Stimulated activated CD8-positive, alpha-beta memory T cell treated with anti-CD3 and anti-CD28 coated beads, Interleukin-15, amount 100 ng/mL, for 4 hours (primary cell): ENCODE data around the gene PLCB1.
"Not testable (repeated sequence)": the region's sequence is repeated elsewhere in the genome, so short reads cannot be mapped to it uniquely, and the experiment has no call there.

Experiments used
- DNase-seq, 2 donors: peaks; one replicate each; pipeline ENCODE4 v3.0.0-alpha.2; 2020; ENCODE audit warnings: low read depth in 2 of 2

The PLCB1 gene

GRCh38 chr20:8602389-8603116 is 470.5 kb downstream of the PLCB1 start:
- DNase-seq: no peak

DNA sequence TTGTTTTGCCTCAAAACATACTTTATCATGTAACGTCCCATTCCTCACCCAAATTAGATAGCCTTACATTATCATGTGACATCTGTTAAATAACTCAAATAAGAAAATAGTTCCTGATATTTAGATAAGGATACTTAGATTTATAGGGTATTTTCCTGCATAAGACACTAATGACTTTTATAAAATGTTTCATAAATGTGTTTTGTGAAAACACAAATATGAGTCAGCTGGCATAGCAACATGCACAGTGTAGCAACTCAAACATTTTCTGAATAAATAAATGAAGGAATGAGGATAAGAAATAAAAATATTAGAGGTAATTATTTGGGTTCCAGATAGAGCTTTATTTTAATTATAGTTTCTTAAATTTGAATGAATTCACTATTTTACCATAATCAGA is 476.4 kb downstream of the PLCB1 start:
- DNase-seq: no peak

DNA sequence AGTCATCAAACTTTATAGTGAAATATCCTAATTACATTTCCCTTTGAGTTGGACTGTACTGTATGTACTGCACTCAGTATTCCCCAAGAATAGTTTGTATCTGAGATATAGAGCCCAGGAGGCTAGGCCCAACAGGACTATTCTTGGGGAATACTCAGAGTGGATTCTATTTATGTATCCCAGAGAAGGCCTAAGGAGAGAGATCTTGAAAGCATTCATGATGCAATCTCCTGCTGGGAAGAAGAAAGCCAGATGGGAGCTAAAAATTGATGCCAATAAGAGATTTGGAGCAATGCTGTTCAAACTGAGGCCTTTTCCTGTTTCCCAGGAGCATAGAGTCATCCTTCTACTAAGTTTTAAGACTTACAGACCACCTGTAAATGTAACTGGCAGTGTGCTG is 484.7 kb downstream of the PLCB1 start:
- no peak for DNase-seq

DNA sequence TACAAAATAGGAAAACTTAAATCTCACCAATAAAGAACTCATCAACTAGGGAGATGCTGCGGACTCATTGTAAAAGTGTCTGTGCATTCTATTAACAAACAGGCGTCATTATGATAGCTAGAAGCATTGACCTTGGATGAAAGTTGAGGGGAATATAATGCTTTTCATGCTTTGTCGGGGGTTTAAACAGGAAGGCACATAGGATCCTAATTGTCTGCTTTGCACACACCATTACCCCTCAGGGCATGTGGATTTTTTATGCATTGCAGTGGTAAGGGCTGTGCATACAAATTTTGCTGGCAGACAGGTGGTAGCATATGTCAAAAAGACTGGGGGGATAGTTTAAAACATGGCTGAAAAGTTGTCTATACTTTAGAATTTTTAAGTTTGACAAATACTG is 488.9 kb downstream of the PLCB1 start:
- DNase-seq: no peak

DNA sequence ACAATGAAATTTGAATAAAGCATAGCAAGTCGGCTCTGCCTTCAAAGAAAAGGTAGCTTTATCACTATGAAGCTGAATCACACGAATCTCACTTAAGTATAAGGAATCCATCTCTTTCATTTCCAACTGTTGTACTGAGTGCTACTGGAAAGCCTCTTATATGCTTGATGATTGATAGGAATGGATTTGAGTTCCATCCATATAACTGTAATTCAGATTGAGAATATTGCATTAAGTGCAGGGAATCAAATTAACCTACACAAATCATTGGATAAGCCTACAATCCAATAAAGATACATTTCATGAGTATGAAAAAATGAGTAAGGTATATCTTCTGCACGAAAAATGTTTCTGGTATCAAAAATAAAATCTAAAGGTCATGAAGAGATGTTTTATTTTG is 492.0 kb downstream of the PLCB1 start:
- no peak for DNase-seq

- DNase-seq: no peak
These were observed 492.6 kb downstream of the PLCB1 start for GRCh38 chr20:8624616-8625015.

DNA sequence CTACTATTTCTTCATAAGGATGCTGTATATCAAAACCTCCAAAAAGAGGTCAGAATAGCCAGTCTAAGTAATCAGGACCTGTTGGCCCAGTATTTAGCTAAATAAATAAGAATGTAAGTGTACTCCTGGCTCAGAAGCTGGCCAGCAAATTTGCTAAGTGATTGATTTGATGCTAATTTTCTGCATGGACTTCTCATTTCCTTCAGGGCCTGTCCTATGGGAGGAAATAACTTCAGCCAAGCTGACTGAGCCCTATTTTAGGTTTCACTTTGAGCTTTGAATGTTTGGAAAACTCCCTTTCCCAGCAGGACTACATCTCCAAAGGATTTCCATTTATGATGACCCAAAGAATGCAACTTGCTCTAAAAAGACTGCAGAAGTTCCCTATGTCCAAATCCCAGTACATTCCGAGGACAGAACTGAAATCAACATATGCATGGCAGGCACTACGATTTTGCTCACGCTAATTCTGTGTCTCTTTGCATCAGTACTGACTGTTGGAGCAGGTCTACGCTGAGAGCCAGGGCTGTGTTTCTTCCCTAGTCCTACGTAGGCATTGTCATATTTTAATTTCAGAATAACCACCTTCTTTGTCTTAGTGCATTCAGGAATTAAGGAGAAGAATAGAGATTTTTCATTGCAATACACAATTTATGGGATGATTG is 495.4 kb downstream of the PLCB1 start:
- no peak for DNase-seq

DNA sequence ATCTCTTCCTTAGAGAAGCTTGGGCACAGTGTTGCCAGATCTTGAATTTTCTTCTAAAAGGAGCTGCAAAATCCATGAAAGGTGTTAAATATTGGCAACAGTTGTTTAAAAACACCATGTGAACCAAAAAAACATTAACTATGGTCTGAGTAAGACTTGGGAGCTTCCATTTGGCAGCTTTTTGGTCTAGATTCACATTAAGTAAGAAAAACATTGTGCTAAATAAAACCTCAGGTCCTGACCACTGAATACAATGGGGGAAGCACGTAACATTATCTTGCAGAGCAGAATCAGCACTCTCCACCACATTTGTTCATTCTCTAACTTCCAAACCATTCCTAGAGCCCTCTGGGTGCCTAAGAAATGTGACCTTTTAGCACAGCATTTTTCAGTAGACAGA is 499.2 kb downstream of the PLCB1 start:
- DNase-seq: no peak

GRCh38 chr20:8633366-8633765 is 501.3 kb downstream of the PLCB1 start:
- no peak for DNase-seq

DNA sequence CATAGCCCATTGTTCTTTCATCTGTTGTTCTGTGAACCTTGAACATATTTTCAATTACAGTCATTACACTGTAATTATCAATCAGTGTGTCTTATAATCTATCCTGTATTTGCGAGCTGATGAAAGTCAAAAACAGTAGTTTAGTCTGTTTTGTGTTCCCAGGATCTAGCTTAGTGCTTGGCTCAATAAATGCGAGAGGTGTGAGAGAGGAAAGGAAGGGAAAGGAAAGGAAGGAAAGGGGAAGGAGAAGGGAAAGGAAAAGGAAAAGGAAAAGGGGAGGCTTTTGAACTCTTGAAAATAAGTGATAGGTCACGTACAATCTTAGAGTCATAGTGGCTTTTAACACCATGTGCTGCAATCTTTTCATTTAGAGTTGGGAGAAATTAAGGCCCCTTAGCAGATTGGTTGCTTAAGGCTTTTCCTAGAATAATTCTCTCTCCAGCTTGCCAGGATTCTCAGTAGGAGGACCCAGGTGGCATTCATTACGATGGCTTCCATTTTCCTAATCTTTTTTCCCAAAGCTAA is 503.0 kb downstream of the PLCB1 start:
- DNase-seq: no peak

- DNase-seq: no peak
These were observed 503.8 kb downstream of the PLCB1 start for GRCh38 chr20:8635837-8636236.

DNA sequence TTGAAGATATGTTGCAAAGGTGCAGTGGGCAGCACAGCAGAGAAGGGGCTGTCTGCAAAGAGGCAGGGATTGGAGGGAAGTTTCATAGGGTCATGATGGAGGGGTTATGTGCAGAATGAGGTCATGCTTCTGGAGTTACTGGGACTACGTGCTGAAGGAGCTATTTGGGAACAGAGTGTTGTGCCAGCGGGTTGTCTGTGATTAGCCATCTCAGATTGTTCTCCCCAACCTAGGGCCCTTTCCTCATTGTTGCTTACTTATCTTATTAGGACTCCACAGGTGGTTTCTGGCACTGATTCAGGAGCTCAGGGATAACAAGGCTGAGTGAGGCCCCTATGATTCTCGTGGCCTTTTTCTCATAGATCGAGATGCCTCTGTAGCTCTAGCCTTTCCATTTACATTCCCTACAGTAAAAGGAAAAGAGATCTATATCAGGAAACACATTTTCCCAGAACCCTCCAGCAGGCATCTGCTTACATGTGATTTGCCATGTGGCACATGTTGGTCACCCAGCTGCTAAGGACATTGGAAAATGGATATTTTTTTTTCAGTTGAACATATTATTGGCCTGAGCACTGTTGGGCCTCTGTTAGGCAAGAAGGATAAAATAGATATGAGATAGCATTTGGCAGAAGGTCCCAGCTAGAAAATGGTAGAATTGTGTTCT is 507.2 kb downstream of the PLCB1 start:
- DNase-seq: no peak

- DNase-seq: no peak
These were observed 508.4 kb downstream of the PLCB1 start for GRCh38 chr20:8640461-8640860.

DNA sequence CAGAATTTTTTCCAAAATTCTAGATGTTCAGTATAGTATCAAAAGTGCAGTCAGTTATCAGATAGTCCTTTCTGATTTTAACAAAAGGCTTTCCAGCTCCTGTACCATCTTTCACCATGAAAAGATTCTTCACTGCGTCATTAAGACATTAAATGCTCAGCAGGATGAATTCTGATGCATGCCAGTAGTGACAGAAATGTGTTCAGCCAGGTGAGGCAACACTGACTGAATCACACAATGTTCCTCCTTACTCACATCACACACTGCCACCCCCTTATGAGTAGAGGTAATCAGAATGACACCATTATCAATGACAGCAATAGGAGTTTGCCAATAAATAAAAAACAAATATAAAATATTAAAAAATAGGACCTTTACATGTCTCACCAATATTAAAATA is 510.2 kb downstream of the PLCB1 start:
- DNase-seq: no peak

DNA sequence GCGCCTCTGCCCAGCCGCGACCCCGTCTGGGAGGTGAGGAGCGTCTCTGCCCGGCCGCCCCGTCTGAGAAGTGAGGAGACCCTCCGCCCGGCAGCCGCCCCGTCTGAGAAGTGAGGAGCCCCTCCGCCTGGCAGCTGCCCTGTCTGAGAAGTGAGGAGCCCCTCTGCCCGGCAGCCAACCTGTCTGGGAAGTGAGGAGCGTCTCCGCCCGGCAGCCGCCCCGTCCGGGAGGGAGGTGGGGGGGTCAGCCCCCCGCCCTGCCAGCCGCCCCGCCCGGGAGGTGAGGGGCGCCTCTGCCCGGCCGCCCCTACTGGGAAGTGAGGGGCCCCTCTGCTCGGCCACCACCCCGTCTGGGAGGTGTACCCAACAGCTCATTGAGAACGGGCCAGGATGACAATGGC is 512.4 kb downstream of the PLCB1 start:
- not testable (repeated sequence) for DNase-seq

- DNase-seq: no peak
These were observed 513.3 kb downstream of the PLCB1 start for GRCh38 chr20:8645326-8645725.

- no peak for DNase-seq
These were observed 514.0 kb downstream of the PLCB1 start for GRCh38 chr20:8646033-8646441.

- DNase-seq: no peak
These were observed 514.6 kb downstream of the PLCB1 start for GRCh38 chr20:8646716-8647115.

DNA sequence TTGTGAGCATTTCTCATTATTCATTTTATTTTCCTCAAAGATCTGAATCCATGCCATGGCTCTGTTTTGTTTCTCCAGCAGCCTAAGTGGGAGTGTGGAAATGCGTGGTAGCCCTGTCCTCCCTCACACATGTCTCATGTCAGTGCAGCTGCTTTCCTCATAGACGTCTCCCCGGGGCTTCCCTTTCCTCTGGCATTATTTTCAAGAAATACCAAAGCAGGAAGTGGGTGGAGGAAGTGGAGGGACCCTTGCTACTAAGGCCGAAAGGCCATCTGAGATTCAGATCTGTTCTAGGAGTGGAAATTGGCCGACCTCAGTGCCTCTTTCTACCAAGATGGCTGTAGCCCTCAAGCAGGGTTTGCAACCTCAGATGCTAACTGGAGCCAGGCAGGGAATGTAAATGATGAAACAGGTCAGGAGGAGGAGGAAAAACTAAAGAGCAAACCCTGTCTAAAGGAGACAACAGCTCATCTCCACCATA is 515.9 kb downstream of the PLCB1 start:
- DNase-seq: no peak

DNA sequence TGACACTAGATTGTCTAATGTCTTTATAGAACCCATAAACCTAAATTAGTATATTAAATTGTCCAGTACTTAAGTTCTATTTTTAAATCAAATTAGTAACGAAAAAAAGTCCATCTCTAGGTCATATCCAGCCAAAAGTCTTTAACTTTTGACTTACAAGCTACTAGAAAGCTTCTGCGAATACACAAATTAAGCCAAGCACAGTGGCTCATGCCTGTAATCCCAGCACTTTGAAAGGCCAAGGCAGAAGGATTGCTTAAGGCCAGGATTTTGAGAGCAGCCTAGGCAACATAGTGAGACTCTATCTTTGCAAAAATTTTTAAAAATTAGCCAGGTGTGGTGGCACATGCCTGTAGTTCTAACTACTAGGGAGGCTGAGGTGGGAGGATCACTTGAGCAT is 516.4 kb downstream of the PLCB1 start:
- DNase-seq: no peak

GRCh38 chr20:8652396-8652795 is 520.3 kb downstream of the PLCB1 start:
- DNase-seq: no peak

DNA sequence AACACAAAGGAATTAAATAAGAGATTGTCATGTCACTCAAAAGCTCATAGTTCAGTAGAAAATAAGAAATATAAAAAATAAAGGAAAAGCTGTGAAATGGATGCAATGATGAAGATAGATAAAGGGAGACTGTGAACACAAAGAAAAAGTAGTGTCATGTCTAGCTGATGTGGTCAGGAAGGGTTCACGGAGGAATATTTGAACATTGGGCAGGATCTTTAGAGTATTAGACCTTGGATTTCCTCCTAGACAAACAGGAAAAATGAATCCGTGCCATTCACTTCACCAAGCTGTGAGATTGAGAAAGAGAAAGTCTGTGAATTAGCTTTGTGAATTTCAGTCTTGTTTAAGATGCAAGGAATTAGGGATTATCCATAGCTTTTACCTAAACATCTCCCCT is 522.4 kb downstream of the PLCB1 start:
- DNase-seq: no peak

DNA sequence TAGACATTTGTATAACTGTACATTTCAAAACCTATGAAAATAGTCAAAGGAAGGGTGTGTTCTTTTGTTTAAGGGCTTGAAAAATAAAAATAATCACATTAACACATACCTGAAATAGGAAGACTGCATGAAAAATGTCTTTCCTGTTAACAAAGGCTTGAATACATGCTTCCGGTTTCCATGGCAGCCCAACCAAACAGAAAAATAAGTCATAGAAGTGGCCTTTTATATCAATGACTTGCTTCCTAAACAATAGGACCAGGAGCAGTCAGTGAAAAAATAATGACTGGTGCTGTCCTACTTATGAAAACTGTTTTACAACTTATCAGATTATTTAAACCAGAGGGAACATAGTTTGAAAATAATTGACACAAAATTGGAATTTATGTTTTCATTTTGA is 524.3 kb downstream of the PLCB1 start:
- DNase-seq: no peak
